CD14-positive monocyte (primary cell): ENCODE results near the gene ATXN1. TPM values are rescaled to one million over a fixed set of nuclear protein-coding genes. Genes with fewer than 3 reads are reported as not detected.
"Not testable (repeated sequence)": the region's sequence is repeated elsewhere in the genome, so short reads cannot be mapped to it uniquely, and the experiment has no call there.

Experiments
- DNase-seq, 3 donors: peaks; one replicate each; pipeline ENCODE4 v3.0.0-alpha.2; 2011 to 2022
- H2AFZ ChIP-seq: 2 replicates; pipeline ENCODE4 v1.6.0; 2012; ENCODE audit warnings: mild to moderate bottlenecking, low read depth, low read length, inconsistent platforms; ENCODE audit not compliant: insufficient read depth, poor library complexity, severe bottlenecking
- H3K27ac ChIP-seq, 2 donors: 1 replicate in 1 of 2; 2 replicates in 1 of 2; pipeline ENCODE4 v1.5.1; 2012 to 2013; ENCODE audit warnings: low read length in 2 of 2, control low read depth in 1 of 2, inconsistent platforms in 1 of 2, low read depth in 1 of 2, mild to moderate bottlenecking in 1 of 2
- H3K27me3 ChIP-seq, 2 donors: one replicate each; pipeline versions ENCODE4 v1.6.0 to v1.6.1; 2011 to 2013; ENCODE audit warnings: low read length in 2 of 2; ENCODE audit not compliant: control insufficient read depth in 2 of 2, insufficient read depth in 2 of 2
- H3K36me3 ChIP-seq, 2 donors: replicated peaks in 1 of 2; 1 replicate in 1 of 2; 2 replicates in 1 of 2; pipeline versions ENCODE4 v1.5.1 to v1.6.1; 2012 to 2013; ENCODE audit warnings: low read length in 2 of 2, control low read depth in 1 of 2, inconsistent platforms in 1 of 2, mild to moderate bottlenecking in 1 of 2; ENCODE audit not compliant: insufficient read depth in 2 of 2, control insufficient read depth in 1 of 2
- H3K4me1 ChIP-seq, 2 donors: 1 replicate in 1 of 2; 2 replicates in 1 of 2; pipeline versions ENCODE4 v1.5.1 to v1.6.1; 2012 to 2013; ENCODE audit warnings: low read length in 2 of 2, control low read depth in 1 of 2, inconsistent platforms in 1 of 2, mild to moderate bottlenecking in 1 of 2, moderate library complexity in 1 of 2; ENCODE audit not compliant: insufficient read depth in 2 of 2, control insufficient read depth in 1 of 2
- H3K4me2 ChIP-seq: replicated peaks from 2 replicates; pipeline ENCODE3; 2012; ENCODE audit warnings: low read length, moderate library complexity, mild to moderate bottlenecking; ENCODE audit not compliant: poor library complexity, severe bottlenecking; ENCODE audit errors: extremely low read depth
- H3K4me3 ChIP-seq, 3 experiments: fragments of 200-600 bp in 1 of 3; sonication (generic) in 1 of 3; replicated peaks in 1 of 3; 1 replicate in 2 of 3; 2 replicates in 1 of 3; pipeline ENCODE4 v1.5.1; 2011 to 2013; ENCODE audit warnings: low read length in 3 of 3, mild to moderate bottlenecking in 3 of 3, control low read depth in 2 of 3, low read depth in 2 of 3, inconsistent platforms in 1 of 3, moderate library complexity in 1 of 3
- H3K79me2 ChIP-seq: 2 replicates; pipeline ENCODE4 v1.6.0; 2012; ENCODE audit warnings: mild to moderate bottlenecking, control low read depth, inconsistent platforms, low read length, moderate library complexity; ENCODE audit not compliant: insufficient read depth
- H3K9ac ChIP-seq: 2 replicates; pipeline ENCODE4 v1.6.0; 2017; ENCODE audit warnings: low read length, mild to moderate bottlenecking; ENCODE audit not compliant: insufficient read depth, poor library complexity, severe bottlenecking
- H3K9me3 ChIP-seq, 2 donors: replicated peaks in 1 of 2; 1 replicate in 1 of 2; 2 replicates in 1 of 2; pipeline versions ENCODE4 v1.5.1 to v1.6.1; 2012 to 2013; ENCODE audit warnings: low read length in 2 of 2, control low read depth in 1 of 2; ENCODE audit not compliant: control insufficient read depth in 1 of 2, insufficient read depth in 1 of 2
- H4K20me1 ChIP-seq: 2 replicates; pipeline ENCODE4 v1.6.0; 2012; ENCODE audit warnings: mild to moderate bottlenecking, low read length, control low read depth, moderate library complexity; ENCODE audit not compliant: insufficient read depth
- H3K27ac Mint-ChIP-seq, 7 donors: one replicate each; pipeline ENCODE4 v1.8.0; 2020; ENCODE audit warnings: mild to moderate bottlenecking in 7 of 7, mixed read lengths in 7 of 7, moderate library complexity in 6 of 7, inconsistent platforms in 2 of 7
- H3K27me3 Mint-ChIP-seq, 3 donors: one replicate each; pipeline ENCODE4 v1.8.0; 2021 to 2022; ENCODE audit warnings: low read depth in 3 of 3, mild to moderate bottlenecking in 3 of 3, mixed read lengths in 3 of 3, moderate library complexity in 3 of 3, inconsistent platforms in 1 of 3
- H3K36me3 Mint-ChIP-seq, 2 donors: one replicate each; pipeline ENCODE4 v1.8.0; 2020; ENCODE audit warnings: mixed read lengths in 2 of 2, inconsistent platforms in 1 of 2, mild to moderate bottlenecking in 1 of 2
- H3K4me1 Mint-ChIP-seq: one replicate; pipeline ENCODE4 v1.8.0; 2020; ENCODE audit warnings: mild to moderate bottlenecking, mixed read lengths
- H3K4me3 Mint-ChIP-seq, 2 donors: one replicate each; pipeline ENCODE4 v1.8.0; 2020; ENCODE audit warnings: mild to moderate bottlenecking in 2 of 2, mixed read lengths in 2 of 2, moderate library complexity in 1 of 2
- H3K9me3 Mint-ChIP-seq, 7 donors: one replicate each; pipeline ENCODE4 v1.8.0; 2020 to 2022; ENCODE audit warnings: mixed read lengths in 7 of 7, mild to moderate bottlenecking in 6 of 7, moderate library complexity in 6 of 7, inconsistent platforms in 2 of 7
- CTCF ChIP-seq: fragments of 200-600 bp; IDR thresholded peaks from one replicate; pipeline ENCODE4 v1.8.0; 2022; ENCODE audit warnings: antibody characterized with exemption, mild to moderate bottlenecking
- WGBS: methylation state at CpG from one replicate; pipeline ENCODE4 v1.1.5; 2013; ENCODE audit warnings: missing lambda C conversion rate; ENCODE audit not compliant: insufficient coverage; 5-methylcytosine and 5-hydroxymethylcytosine counted together
- intact Hi-C, 2 donors: fragments of 100-400 bp; cut with micrococcal nuclease; formaldehyde crosslinking; loops; one replicate each; pipeline versions ENCODE4 v1.15.0 to v1.15.1; 2023
- polyA plus RNA-seq, 3 donors: library from polyadenylated mRNA; depleted of rRNA in 1 of 3; unstranded in 2 of 3; stranded (reverse) in 1 of 3; fragments of 300-500 nt in 2 of 3; fragments of >200 nt in 1 of 3; fragmentation: Illumina TruSeq in 2 of 3; gene quantifications; 1 replicate in 2 of 3; 2 replicates in 1 of 3; pipeline ENCODE4 v1.2.3, GENCODE V29; 2012 to 2021

ATXN1 gene
- polyA plus RNA-seq, 3 donors: 8.8 to 19.1 (median 10.9) TPM

GRCh38 chr6:16392010-16392409 lies 369.2 kb downstream of the ATXN1 start:
- Histone ChIP-seq H3K4me2 (no peak overlapping the region), H4K20me1 (peaks cover 5% of the 10 kb centered on the region), H3K27me3 (no peaks in the 10 kb centered on the region), H3K4me3 (no peak overlapping the region), H3K27ac (no peak overlapping the region), H3K79me2 (no peaks in the 10 kb centered on the region), H2AFZ (no peak overlapping the region), H3K4me1 (no peaks in the 10 kb centered on the region), H3K9me3 (no peaks in the 10 kb centered on the region), H3K9ac (no peak overlapping the region), H3K36me3 (peaks cover 0 to 2% of the 10 kb centered on the region in 2 donors)
- peak overlapping the region in 2 of 7 donors; percentile 22 to 62 for H3K27ac Mint-ChIP-seq
- intact Hi-C loops: no loop called here
- no peak overlapping the region for H3K4me3 Mint-ChIP-seq
- DNase-seq: no peak
- TF ChIP-seq CTCF: no peak
- H3K27me3 Mint-ChIP-seq: peaks cover 0 to 7% (median 1%) of the 10 kb centered on the region in 3 donors
- 100% methylated on average over 1 of the region's 1 CpG for WGBS
- peaks cover 15 to 23% of the 10 kb centered on the region in 2 donors for H3K36me3 Mint-ChIP-seq
- peaks cover 0 to 2% (median 0%) of the 10 kb centered on the region in 7 donors for H3K9me3 Mint-ChIP-seq
- H3K4me1 Mint-ChIP-seq: peaks cover 2% of the 10 kb centered on the region

- 100% methylated on average over 1 of the region's 2 CpGs for WGBS
- H3K9me3 ChIP-seq: no peaks in the 10 kb centered on the region
- peaks cover 2% of the 10 kb centered on the region for H3K4me1 Mint-ChIP-seq
- no peak overlapping the region for H3K4me3 Mint-ChIP-seq
- peaks cover 0 to 2% of the 10 kb centered on the region in 2 donors for H3K36me3 ChIP-seq
- no peaks in the 10 kb centered on the region for H3K4me1 ChIP-seq
- no peak overlapping the region for H2AFZ ChIP-seq
- H3K4me2 ChIP-seq: no peak overlapping the region
- H3K27me3 ChIP-seq: no peaks in the 10 kb centered on the region
- peak overlapping the region in 2 of 7 donors; percentile 54 to 62 for H3K27ac Mint-ChIP-seq
- peaks cover 0 to 2% (median 0%) of the 10 kb centered on the region in 7 donors for H3K9me3 Mint-ChIP-seq
- no peak overlapping the region for H3K4me3 ChIP-seq
- H3K36me3 Mint-ChIP-seq: peaks cover 14 to 23% of the 10 kb centered on the region in 2 donors
- no peaks in the 10 kb centered on the region for H3K79me2 ChIP-seq
- H4K20me1 ChIP-seq: peaks cover 5% of the 10 kb centered on the region
- DNase-seq: no peak
- intact Hi-C loops: no loop called here
- peak overlapping the region in 1 of 2 donors; percentile 15 for H3K27ac ChIP-seq
- H3K27me3 Mint-ChIP-seq: peaks cover 0 to 7% (median 1%) of the 10 kb centered on the region in 3 donors
- no peak for TF ChIP-seq CTCF
- no peak overlapping the region for H3K9ac ChIP-seq
Measured at GRCh38 chr6:16391451-16391912, 369.8 kb downstream of the ATXN1 start.

GRCh38 chr6:16390909-16391450 lies 370.3 kb downstream of the ATXN1 start:
- H3K4me3 ChIP-seq, H3K36me3 ChIP-seq, H3K4me1 ChIP-seq, H3K27ac Mint-ChIP-seq, DNase-seq, H4K20me1 ChIP-seq, H3K79me2 ChIP-seq, H3K4me2 ChIP-seq, H3K4me3 Mint-ChIP-seq, H3K27me3 ChIP-seq, intact Hi-C loops, H3K9me3 ChIP-seq, H3K27me3 Mint-ChIP-seq, H3K9me3 Mint-ChIP-seq, H3K9ac ChIP-seq, H3K4me1 Mint-ChIP-seq, H2AFZ ChIP-seq: not testable (repeated sequence)
- WGBS: no CpG with 5 or more reads among the region's 6 CpGs
- peak overlapping the region in 1 of 2 donors; percentile 15 for H3K27ac ChIP-seq
- peaks cover 17 to 26% of the 10 kb centered on the region in 2 donors for H3K36me3 Mint-ChIP-seq
